ENCODE results near the gene SHC4. TPM values are rescaled to one million over a fixed set of nuclear protein-coding genes. Genes with fewer than 3 reads are reported as not detected.

The SHC4 gene
- total and polyA plus RNA-seq, 9 of the 15 experiments (the other 6 are each of a cell fraction or from before 2014, with no cell fraction given) = 0.43 to 1.2 (median 0.67) TPM

- DNase-seq (ENCODE audit: extremely low read depth in 1 of 4, low spot score in 3 of 4) = no peak
- Histone ChIP-seq H3K79me2 (ENCODE audit: control insufficient read depth, insufficient read depth, low read length) (no peaks in the 10 kb centered on the region), H3K4me3 (no peak overlapping the region), H3K36me3 (ENCODE audit: control insufficient read depth, insufficient read depth, low read length) (peaks cover 56% of the 10 kb centered on the region), H3K9me3 (replicated peaks; ENCODE audit: control insufficient read depth, insufficient read depth, low read depth, low read length) (no peaks in the 10 kb centered on the region), H3K9me1 (ENCODE audit: control insufficient read depth, insufficient read depth, low read length) (no peaks in the 10 kb centered on the region), H3K27ac (ENCODE audit: extremely low read depth, low read depth, low read length) (no peak overlapping the region), H3K27me3 (ENCODE audit: control insufficient read depth in 2 of 2, insufficient read depth in 2 of 2, low read length in 2 of 2) (no peaks in the 10 kb centered on the region), H3K4me1 (replicated peaks in 1 of 2; ENCODE audit: control insufficient read depth in 2 of 2, insufficient read depth in 2 of 2, low read length in 2 of 2) (no peaks in the 10 kb centered on the region), H3K4me2 (ENCODE audit: insufficient read depth, low read length) (no peak overlapping the region), H4K20me1 (replicated peaks; ENCODE audit: control insufficient read depth, insufficient read depth, low read length) (no peaks in the 10 kb centered on the region), H2AFZ (ENCODE audit: low read depth, low read length) (no peak overlapping the region), H3K9ac (ENCODE audit: insufficient read depth in 1 of 2, low read depth in 2 of 2, low read length in 2 of 2) (no peak overlapping the region)
- in situ Hi-C loops (cut with MboI) = no loop called here
- WGBS (ENCODE audit: insufficient coverage, low coverage, missing lambda C conversion rate) = 68% methylated on average over 2 of the region's 2 CpGs
- intact Hi-C loops (cut with micrococcal nuclease) = no loop called here
- CTCF ChIA-PET (ENCODE audit: low intra/inter-chr PET ratio) = interaction anchor here (0.6 kb wide), 1 partner anchor 1459 kb away, joined by 3 read pairs; no protein-coding TSS in a partner anchor
- no peak for ATAC-seq
- FAIRE-seq = no peak
- no TSS peak for BruUV-seq (replicated peaks)
- POLR2A ChIA-PET = interaction anchor here (1.2 to 1.9 kb wide), 2 partner anchors 11 to 14 kb away, joined by 4 to 5 read pairs; no protein-coding TSS in a partner anchor
- TF ChIP-seq ATF3 (IDR thresholded peaks at IDR 0.05) = no peak
- TF ChIP-seq ATF3 (CRISPR knock-in tag; conservative IDR thresholded peaks at IDR 0.05) = no peak
- no peak for TF ChIP-seq ZC3H4 (CRISPR knock-in tag; IDR thresholded peaks at IDR 0.05; ENCODE audit: borderline replicate concordance)
- TF ChIP-seq TCF7L2 (IDR thresholded peaks at IDR 0.05; ENCODE audit: low read depth, low read length) = no peak
- TF ChIP-seq TAF1 (IDR thresholded peaks at IDR 0.05; ENCODE audit: control insufficient read depth, extremely low read depth, insufficient read depth, low read length, severe bottlenecking) = no peak
- no peak for TF ChIP-seq ARID3B (CRISPR knock-in tag; IDR thresholded peaks at IDR 0.05; ENCODE audit: borderline replicate concordance)
- no peak for TF ChIP-seq ZNF277 (CRISPR knock-in tag; IDR thresholded peaks at IDR 0.05; ENCODE audit: borderline replicate concordance)
- no peak for TF ChIP-seq ZZZ3 (IDR thresholded peaks at IDR 0.05)
- no peak for TF ChIP-seq ARHGAP35 (IDR thresholded peaks at IDR 0.05; ENCODE audit: partially characterized antibody)
These were observed 188.2 kb downstream of the SHC4 start for GRCh38 chr15:48775546-48775945.

Data from K562 (cell line).